ENCODE measurements around the gene CYSTM1.

- TF ChIP-seq CTCF (IDR thresholded peaks at IDR 0.05) (no peak), POLR2A (IDR thresholded peaks at IDR 0.05) (peak in 1 of 3 donors; percentile 39)
These were observed 41.6 kb downstream of the CYSTM1 start for GRCh38 chr5:140216478-140217074.

Measured in body of pancreas (tissue), 4 donors.